Dendritic cell treated with granulocyte-macrophage colony-stimulating factor and Interleukin-4, amounts not matched to agents 40 ng/mL and 50 ng/mL, for 4 days (primary cell): ENCODE measurements around the gene TMEM259.

Experiments
- H3K27ac Mint-ChIP-seq: one replicate; pipeline ENCODE4 v1.8.0; 2022; ENCODE audit warnings: mild to moderate bottlenecking, mixed read lengths
- H3K27me3 Mint-ChIP-seq: one replicate; pipeline ENCODE4 v1.8.0; 2022; ENCODE audit warnings: mild to moderate bottlenecking, mixed read lengths
- H3K36me3 Mint-ChIP-seq: one replicate; pipeline ENCODE4 v1.8.0; 2022; ENCODE audit warnings: low read depth, mixed read lengths
- H3K4me1 Mint-ChIP-seq: one replicate; pipeline ENCODE4 v1.8.0; 2022; ENCODE audit warnings: low read depth, mixed read lengths
- H3K4me3 Mint-ChIP-seq: one replicate; pipeline ENCODE4 v1.8.0; 2022; ENCODE audit warnings: mild to moderate bottlenecking, moderate library complexity, mixed read lengths
- H3K9me3 Mint-ChIP-seq: one replicate; pipeline ENCODE4 v1.8.0; 2022; ENCODE audit warnings: mixed read lengths
- intact Hi-C: fragments of 100-400 bp; cut with micrococcal nuclease; formaldehyde crosslinking; loops from one replicate; pipeline ENCODE4 v1.15.0; 2022

TMEM259 gene

DNA sequence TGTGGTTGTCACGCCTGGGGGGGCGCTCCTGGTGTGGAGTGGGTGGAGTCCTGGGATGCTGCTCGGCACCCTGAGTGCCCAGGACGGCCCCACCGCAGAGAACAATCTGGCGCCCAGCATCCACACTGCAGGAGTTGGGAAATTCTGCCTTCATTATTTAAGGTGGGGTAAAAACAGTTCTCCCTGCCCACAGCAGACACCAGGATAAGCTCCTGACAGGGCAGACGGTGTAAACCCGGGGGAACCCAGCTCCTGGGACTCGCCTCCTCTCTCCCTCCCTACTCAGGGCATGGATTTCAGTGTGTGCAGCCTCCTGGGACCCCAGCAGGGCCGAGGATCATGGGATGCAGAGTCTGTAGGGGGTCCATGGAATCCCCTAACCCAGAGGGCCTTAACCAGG, 44.4 kb downstream of the TMEM259 start:
- no peaks in the 10 kb centered on the region for H3K27me3 Mint-ChIP-seq
- no peaks in the 10 kb centered on the region for H3K9me3 Mint-ChIP-seq
- H3K36me3 Mint-ChIP-seq: peaks cover 55% of the 10 kb centered on the region
- intact Hi-C loops: no loop called here
- peak overlapping the region; percentile 45 for H3K27ac Mint-ChIP-seq
- no peak overlapping the region for H3K4me3 Mint-ChIP-seq
- H3K4me1 Mint-ChIP-seq: peaks cover 12% of the 10 kb centered on the region

DNA sequence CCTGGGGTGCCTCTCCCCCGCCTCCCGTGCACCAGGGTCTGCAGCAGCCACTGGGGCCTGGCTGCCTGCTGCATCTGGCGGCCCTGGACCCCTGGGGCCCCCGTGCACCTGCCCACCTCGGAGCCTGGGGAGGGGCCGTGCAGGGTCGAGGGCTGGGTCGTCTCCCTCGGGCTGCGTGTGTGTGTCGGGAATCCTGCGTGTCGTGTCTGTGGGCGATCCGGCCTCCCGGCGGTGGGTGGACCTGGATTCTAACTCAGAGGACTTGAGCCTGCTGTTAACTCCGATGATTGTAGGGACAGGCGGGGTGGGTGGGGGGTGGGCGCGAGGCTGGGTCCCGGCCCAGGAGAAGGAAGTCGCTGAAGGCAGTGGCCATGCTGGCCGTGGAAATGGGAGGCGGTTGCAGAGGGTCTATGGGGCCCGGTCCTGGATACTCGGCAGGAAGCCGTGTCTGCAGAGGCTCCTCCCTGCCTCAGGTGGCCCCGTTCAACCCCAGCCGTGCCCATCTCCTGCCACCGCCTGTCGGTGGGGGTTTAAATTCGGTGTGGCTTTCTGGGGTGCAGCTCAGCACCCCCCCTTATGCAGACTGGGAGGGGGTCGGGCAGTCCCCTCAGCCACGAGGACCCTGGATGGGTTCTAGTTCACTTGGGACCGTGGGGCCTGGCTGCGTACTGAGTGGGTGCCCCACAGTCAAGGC, 46.2 kb downstream of the TMEM259 start:
- H3K4me1 Mint-ChIP-seq: no peaks in the 10 kb centered on the region
- no peak overlapping the region for H3K27ac Mint-ChIP-seq
- no peak overlapping the region for H3K4me3 Mint-ChIP-seq
- peaks cover 72% of the 10 kb centered on the region for H3K36me3 Mint-ChIP-seq
- H3K9me3 Mint-ChIP-seq: no peaks in the 10 kb centered on the region
- intact Hi-C loops: no loop called here
- no peaks in the 10 kb centered on the region for H3K27me3 Mint-ChIP-seq

DNA sequence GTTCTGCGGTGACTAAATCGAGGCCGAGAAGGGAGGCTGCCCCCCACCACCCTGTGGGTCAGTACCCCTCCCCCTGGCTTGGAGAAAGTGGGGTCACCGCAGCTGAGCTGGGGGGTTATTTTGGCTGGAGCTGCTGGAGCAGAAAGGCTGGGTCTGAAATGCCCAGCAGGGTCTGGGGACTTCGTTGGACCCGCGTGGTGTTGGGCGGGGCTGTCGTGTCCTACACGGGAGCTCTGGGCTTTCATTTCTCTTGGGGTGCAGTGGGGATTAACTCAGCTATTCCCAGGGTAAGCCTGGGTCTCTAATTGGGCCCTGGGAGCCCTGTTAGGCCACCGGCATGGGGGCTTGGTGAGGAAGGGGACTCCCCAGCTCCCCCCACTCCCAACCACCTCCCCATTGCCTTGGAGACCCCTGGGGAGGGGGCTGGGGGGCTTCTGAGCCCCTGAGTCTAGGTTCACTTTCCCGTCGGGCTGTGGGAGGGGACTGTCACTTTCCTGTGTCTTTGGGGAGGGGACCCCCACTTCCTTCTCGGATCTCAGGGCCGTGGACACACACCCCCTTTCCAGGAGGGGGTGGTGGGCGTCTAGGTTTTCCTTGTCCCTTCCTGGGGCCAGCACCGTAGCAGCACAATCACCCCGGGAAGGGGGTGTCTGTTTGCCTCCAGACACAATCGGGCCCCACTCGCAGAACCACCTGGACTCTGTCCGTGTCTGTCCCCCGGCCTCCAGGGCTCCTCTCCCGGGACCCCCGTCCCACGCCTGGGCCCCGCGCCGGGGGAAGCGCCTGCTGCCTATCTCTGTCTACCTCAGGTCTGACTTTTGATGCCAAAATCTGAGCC, 47.0 kb downstream of the TMEM259 start:
- H3K4me3 Mint-ChIP-seq: no peak overlapping the region
- intact Hi-C loops: no loop called here
- H3K36me3 Mint-ChIP-seq: peaks cover 80% of the 10 kb centered on the region
- H3K27ac Mint-ChIP-seq: no peak overlapping the region
- no peaks in the 10 kb centered on the region for H3K9me3 Mint-ChIP-seq
- H3K4me1 Mint-ChIP-seq: no peaks in the 10 kb centered on the region
- H3K27me3 Mint-ChIP-seq: no peaks in the 10 kb centered on the region

DNA sequence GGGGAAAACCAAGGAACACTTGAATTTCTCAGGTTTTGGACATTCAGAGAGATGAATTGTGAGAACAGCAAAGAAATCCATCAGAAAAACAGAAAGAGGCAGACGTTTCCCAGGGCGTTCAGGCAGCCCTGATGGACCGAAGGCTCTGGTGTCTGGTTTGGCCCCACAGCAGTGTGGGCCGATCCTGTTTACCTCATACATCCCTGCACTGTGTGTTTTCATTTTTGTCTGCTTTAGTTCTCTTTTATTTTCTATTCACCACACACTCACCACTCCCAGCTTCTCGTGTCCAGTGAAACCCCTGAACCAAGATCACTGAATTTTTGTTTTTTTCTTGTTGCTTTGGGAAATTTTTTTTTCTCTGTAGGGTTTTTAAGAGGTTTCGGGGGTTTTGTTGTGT, 48.6 kb downstream of the TMEM259 start:
- Mint-ChIP-seq H3K4me3 (no peak overlapping the region), H3K9me3 (no peaks in the 10 kb centered on the region), H3K27me3 (no peaks in the 10 kb centered on the region), H3K27ac (no peak overlapping the region), H3K36me3 (peaks cover 96% of the 10 kb centered on the region), H3K4me1 (no peaks in the 10 kb centered on the region)
- intact Hi-C loops: no loop called here

DNA sequence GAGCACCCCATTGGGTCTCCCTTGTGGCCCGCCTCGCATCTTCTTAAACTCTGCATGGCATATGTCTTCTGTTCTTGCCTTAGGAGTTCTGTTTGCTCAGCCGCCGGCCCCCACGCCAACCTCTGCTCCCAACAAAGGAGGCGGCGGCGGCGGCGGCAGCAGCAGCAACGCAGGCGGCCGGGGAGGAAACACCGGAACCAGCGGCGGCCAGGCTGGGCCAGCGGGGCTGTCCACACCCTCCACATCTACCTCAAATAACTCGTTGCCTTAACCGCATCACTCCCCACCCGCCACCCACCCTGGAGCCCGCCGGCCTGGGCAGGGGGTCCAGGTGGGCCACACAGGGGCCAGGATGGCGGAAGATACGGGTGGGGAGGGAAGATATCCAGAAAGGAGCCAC, 49.1 kb downstream of the TMEM259 start:
- intact Hi-C loops: no loop called here
- Mint-ChIP-seq H3K36me3 (peaks cover 100% of the 10 kb centered on the region), H3K9me3 (no peaks in the 10 kb centered on the region), H3K27ac (no peak overlapping the region), H3K4me3 (no peak overlapping the region), H3K4me1 (no peaks in the 10 kb centered on the region), H3K27me3 (no peaks in the 10 kb centered on the region)

DNA sequence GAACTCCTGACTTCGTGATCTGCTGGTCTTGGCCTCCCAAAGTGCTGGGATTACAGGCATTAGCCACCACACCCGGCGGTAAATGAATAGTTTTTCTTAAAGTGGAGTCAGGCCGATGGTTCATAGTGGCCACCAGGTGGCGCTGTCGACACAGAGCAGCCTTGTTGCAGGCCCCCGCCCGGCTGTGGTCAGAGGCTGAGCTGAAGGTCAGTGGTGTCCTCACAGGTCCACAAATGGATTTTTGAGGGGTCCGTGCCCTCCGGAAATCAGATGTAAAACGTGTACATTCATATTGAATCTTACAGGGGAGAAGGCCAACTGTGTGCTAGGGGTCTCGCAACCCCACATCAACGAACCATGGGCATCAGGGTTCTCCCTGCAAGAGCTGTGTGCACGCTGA, 50.2 kb downstream of the TMEM259 start:
- no peaks in the 10 kb centered on the region for H3K9me3 Mint-ChIP-seq
- no peaks in the 10 kb centered on the region for H3K4me1 Mint-ChIP-seq
- no peaks in the 10 kb centered on the region for H3K27me3 Mint-ChIP-seq
- H3K4me3 Mint-ChIP-seq: no peak overlapping the region
- intact Hi-C loops: no loop called here
- H3K27ac Mint-ChIP-seq: no peak overlapping the region
- peaks cover 100% of the 10 kb centered on the region for H3K36me3 Mint-ChIP-seq

DNA sequence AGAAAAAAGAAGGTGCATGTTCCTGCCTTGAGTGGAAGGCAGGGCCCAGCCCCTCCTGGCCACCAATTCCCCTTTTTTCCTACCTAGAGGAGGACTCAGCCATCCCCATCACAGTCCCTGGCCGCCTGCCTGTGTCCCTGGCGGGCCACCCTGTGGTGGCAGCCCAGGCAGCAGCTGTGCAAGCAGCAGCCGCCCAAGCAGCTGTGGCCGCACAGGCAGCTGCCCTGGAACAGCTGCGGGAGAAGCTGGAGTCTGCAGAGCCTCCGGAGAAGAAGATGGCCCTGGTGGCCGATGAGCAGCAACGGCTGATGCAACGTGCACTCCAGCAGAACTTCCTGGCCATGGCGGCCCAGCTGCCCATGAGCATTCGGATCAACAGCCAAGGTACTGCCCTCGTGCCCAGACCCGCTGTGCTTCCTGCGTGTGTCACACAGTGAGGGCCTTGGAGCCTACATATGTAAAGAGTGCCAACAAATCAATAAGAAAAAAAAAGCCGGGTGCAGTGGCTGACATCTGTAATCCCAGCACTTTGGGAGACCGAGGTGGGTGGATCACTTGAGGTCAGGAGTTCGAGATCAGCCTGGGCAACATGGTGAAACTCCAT, 54.3 kb downstream of the TMEM259 start:
- intact Hi-C loops: no loop called here
- no peak overlapping the region for H3K4me3 Mint-ChIP-seq
- H3K27me3 Mint-ChIP-seq: no peaks in the 10 kb centered on the region
- no peaks in the 10 kb centered on the region for H3K9me3 Mint-ChIP-seq
- H3K27ac Mint-ChIP-seq: no peak overlapping the region
- peaks cover 15% of the 10 kb centered on the region for H3K4me1 Mint-ChIP-seq
- peaks cover 100% of the 10 kb centered on the region for H3K36me3 Mint-ChIP-seq

DNA sequence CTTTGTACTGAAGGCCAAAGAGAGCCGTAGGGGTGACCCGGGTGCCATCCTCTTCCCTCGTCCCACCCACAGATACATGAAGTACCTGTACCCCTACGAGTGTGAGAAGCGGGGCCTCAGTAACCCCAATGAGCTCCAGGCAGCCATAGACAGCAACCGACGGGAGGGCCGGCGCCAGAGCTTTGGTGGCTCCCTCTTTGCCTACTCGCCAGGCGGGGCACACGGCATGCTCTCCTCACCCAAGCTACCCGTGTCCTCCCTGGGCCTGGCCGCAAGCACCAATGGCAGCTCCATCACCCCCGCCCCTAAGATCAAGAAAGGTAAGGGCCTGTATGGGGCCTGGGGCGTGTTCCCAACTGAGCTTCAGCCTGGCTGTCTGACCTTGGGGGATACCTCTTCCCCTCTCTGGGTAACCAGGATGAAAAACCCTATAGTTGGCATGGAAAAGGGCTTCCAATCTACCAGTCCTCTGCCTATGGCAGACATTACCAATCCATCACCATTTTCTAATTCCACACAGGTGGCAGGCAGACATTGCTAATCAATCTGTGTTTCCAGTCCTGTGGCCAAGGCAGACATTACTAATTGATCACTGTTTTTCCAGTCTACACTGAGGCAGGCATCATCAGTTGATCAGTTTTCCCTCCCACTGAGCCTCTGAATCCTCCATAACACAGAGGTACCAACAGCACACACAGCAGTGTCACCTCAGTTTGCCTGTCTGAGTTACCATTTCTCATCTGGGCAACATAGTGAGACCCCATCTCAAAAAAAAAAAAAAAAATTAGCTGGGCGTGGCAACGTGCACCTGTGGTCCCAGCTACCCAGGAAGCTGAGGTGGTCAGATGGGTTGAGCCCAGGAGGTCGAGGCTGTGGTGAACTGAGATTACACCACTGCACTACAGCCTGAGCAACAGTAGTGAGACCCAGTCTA, 55.9 kb downstream of the TMEM259 start:
- Mint-ChIP-seq H3K36me3 (peaks cover 100% of the 10 kb centered on the region), H3K9me3 (no peaks in the 10 kb centered on the region), H3K4me1 (peaks cover 22% of the 10 kb centered on the region), H3K4me3 (no peak overlapping the region), H3K27ac (no peak overlapping the region), H3K27me3 (no peaks in the 10 kb centered on the region)
- intact Hi-C loops: no loop called here

DNA sequence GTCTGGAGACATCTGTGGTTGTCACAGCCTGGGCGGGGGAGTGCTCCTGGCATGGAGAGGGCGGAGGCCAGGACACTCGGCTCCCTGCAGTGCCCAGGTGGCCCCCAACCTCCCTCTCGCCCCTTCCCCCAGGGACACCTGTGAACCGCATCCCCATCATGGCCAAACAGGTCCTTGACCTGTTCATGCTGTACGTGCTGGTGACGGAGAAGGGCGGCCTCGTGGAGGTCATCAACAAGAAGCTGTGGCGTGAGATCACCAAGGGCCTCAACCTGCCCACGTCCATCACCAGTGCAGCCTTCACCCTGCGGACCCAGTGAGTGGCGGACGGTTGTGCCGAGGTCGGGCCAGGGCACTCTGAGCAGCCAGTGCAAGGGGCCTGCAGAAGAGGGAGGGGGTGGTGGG, 56.8 kb downstream of the TMEM259 start:
- Mint-ChIP-seq H3K27me3 (no peaks in the 10 kb centered on the region), H3K4me1 (peaks cover 30% of the 10 kb centered on the region), H3K27ac (no peak overlapping the region), H3K9me3 (no peaks in the 10 kb centered on the region), H3K4me3 (no peak overlapping the region), H3K36me3 (peaks cover 100% of the 10 kb centered on the region)
- intact Hi-C loops: no loop called here

DNA sequence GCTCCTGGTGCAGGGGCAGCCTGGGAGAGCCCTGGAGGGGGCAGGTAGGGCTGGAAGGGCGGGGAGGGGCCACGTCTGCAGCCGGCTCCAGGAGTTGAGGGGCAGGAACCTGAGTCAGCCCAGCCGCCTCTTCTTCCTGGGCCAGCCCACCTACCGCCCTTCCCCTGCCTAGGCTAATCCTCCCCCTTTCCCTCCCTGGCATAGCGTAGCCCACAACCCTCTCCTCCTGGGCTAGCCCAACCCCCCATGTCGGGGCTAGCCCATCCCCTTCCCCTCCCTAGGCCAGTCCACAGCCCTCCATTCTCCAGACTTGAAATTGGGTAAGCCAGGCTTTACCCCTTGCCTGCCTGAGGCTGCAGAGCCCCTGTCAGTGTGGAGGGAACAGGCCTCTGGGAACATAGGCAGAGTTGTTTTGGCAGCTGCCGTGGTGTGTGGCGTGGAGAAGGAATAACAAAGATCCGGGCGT, 57.4 kb downstream of the TMEM259 start:
- no peaks in the 10 kb centered on the region for H3K9me3 Mint-ChIP-seq
- H3K4me3 Mint-ChIP-seq: no peak overlapping the region
- H3K27ac Mint-ChIP-seq: no peak overlapping the region
- H3K27me3 Mint-ChIP-seq: no peaks in the 10 kb centered on the region
- H3K36me3 Mint-ChIP-seq: peaks cover 100% of the 10 kb centered on the region
- peaks cover 36% of the 10 kb centered on the region for H3K4me1 Mint-ChIP-seq
- intact Hi-C loops: no loop called here

DNA sequence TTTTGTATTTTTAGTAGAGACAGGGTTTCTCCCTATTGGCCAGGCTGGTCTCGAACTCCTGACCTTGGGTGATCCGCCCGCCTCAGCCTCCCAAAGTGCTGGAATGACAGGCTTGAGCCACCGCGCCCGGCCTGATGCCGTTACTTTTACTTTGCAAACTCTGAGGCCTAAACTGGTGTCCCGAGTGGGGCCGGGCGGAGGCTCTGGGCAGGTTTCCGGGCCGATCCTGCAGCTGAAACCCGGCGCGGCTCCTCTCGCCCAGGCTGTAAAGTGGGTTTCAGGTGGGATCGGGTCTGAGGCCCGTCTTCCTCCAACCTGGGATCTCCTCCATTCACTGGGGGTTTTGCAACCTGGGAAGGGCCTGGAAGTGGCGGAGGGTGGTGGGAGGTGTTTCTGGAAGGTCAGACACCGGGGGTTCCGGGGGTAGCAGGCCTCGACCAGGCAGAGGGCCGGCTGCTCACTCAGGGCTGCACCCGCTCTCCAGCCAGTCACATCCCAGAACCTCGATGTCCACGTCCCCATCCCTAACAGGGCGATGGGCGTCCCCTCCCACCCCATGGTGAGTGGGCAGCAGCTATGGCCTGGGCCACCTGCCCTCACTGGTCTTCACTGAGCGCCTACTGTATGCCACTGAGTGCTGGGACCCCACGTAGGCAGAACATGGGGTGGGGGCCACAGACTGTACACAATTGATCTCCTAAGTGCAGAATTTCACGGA, 58.1 kb downstream of the TMEM259 start:
- peaks cover 100% of the 10 kb centered on the region for H3K36me3 Mint-ChIP-seq
- no peaks in the 10 kb centered on the region for H3K27me3 Mint-ChIP-seq
- peaks cover 40% of the 10 kb centered on the region for H3K4me1 Mint-ChIP-seq
- H3K9me3 Mint-ChIP-seq: no peaks in the 10 kb centered on the region
- intact Hi-C loops: no loop called here
- H3K27ac Mint-ChIP-seq: no peak overlapping the region
- H3K4me3 Mint-ChIP-seq: no peak overlapping the region

DNA sequence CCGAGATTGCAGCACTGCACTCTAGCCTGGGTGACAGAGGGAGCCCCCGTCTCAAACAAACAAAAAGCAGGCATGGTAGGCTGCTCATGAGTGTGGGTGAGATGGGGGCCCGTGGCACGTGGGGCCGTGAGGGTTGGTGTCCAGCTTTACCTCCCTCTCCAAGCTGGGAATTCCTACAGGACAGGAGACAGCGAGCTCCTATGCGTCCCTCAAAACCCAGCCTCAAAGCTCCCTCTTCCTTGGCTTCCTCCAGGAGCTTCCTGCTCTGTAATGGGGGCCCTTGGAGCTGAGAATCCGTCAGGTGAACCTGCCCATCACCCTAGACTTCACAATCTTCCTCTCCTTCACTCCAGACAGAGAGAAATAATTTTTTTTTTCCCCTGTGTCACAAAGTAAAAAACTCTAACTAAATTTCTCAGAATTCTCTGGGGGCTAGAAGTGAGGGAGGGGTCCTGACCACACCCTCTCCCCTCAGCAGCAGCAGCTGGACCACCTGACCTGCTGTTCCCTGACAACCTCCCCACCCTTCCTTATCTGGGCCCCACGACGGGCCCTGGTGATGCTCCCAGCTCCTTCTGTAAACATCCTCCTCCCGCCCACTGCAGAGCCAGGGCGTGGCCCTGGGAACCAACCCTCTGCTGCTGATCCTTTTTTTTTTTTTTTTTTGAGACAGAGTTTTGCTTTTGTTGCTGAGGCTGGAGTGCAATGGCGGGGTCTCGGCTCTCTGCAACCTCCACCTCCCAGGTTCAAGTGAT, 58.9 kb downstream of the TMEM259 start:
- H3K27me3 Mint-ChIP-seq: no peaks in the 10 kb centered on the region
- H3K9me3 Mint-ChIP-seq: no peaks in the 10 kb centered on the region
- peak overlapping the region; percentile 60 for H3K27ac Mint-ChIP-seq
- intact Hi-C loops: no loop called here
- no peak overlapping the region for H3K4me3 Mint-ChIP-seq
- H3K36me3 Mint-ChIP-seq: peaks cover 98% of the 10 kb centered on the region
- H3K4me1 Mint-ChIP-seq: peaks cover 48% of the 10 kb centered on the region

DNA sequence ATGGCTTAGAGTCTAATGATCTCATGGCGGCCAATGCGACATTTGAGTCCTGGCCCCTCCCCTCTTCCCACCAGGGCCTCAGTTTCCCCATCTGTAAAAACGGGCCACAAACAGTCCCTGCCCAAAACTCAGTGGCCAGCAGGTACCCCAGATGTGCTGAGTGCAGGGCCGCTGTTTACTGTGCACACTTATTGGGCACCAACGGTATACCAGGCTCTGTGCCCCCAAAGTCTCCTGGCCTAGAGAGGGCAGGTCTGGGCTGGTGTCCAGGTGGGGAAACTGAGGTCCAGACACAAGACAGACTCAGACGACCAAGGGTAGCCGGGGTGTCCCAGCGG, 60.4 kb downstream of the TMEM259 start:
- Mint-ChIP-seq H3K9me3 (no peaks in the 10 kb centered on the region), H3K4me3 (no peak overlapping the region), H3K36me3 (peaks cover 98% of the 10 kb centered on the region), H3K27me3 (no peaks in the 10 kb centered on the region), H3K4me1 (peaks cover 55% of the 10 kb centered on the region), H3K27ac (no peak overlapping the region)
- intact Hi-C loops: no loop called here
